ENCODE results near the gene DDX31.

The DDX31 gene

GRCh38 chr9:132556714-132557113 is 113.1 kb downstream of the DDX31 start:
- TF ChIP-seq CTCF (IDR thresholded peaks at IDR 0.05) = no peak

GRCh38 chr9:132556235-132556634 is 113.5 kb downstream of the DDX31 start:
- no peak for TF ChIP-seq CTCF (IDR thresholded peaks at IDR 0.05)

GRCh38 chr9:132555528-132555927 is 114.3 kb downstream of the DDX31 start:
- TF ChIP-seq CTCF (IDR thresholded peaks at IDR 0.05) = no peak

GRCh38 chr9:132554755-132555154 is 115.0 kb downstream of the DDX31 start:
- TF ChIP-seq CTCF (IDR thresholded peaks at IDR 0.05) = no peak

- no peak for TF ChIP-seq CTCF (IDR thresholded peaks at IDR 0.05)
Measured at GRCh38 chr9:132552041-132552440, 117.7 kb downstream of the DDX31 start.

GRCh38 chr9:132551556-132551955 is 118.2 kb downstream of the DDX31 start:
- TF ChIP-seq CTCF (IDR thresholded peaks at IDR 0.05) = no peak

- TF ChIP-seq CTCF (IDR thresholded peaks at IDR 0.05) = no peak
Measured at GRCh38 chr9:132548751-132549640, 120.8 kb downstream of the DDX31 start.

All from LNCAP (cell line).